ENCODE data around the gene RBCK1. TPM values are rescaled to one million over a fixed set of nuclear protein-coding genes. Genes with fewer than 3 reads are reported as not detected.
"Not testable (repeated sequence)": the region's sequence is repeated elsewhere in the genome, so short reads cannot be mapped to it uniquely, and the experiment has no call there.

RBCK1 gene
- total RNA-seq, 1 donor from 2014 or later: 44.8 TPM

- ATAC-seq; DNase-seq; intact Hi-C loops (cut with micrococcal nuclease): not testable (repeated sequence)
Measured at GRCh38 chr20:393296-393695, 14.8 kb upstream of the RBCK1 start.

GRCh38 chr20:396252-396618 lies 11.9 kb upstream of the RBCK1 start:
- no peak for DNase-seq
- intact Hi-C loops (cut with micrococcal nuclease): no loop called here

GRCh38 chr20:396619-397431 lies 11.3 kb upstream of the RBCK1 start:
- peak; percentile 72 for ATAC-seq
- intact Hi-C loops (cut with micrococcal nuclease): no loop called here

More at GRCh38 chr20:396252-396618, 11.9 kb upstream of the RBCK1 start:
- no peak for ATAC-seq

GRCh38 chr20:397432-398237 lies 10.5 kb upstream of the RBCK1 start:
- intact Hi-C loops (cut with micrococcal nuclease): no loop called here
- ATAC-seq: no peak
- no peak for DNase-seq

More at GRCh38 chr20:396619-397431, 11.3 kb upstream of the RBCK1 start:
- DNase-seq: no peak

- no peak for ATAC-seq
- no peak for DNase-seq
- intact Hi-C loops (cut with micrococcal nuclease): no loop called here
Measured at GRCh38 chr20:399182-399707, 8.9 kb upstream of the RBCK1 start.

DNA sequence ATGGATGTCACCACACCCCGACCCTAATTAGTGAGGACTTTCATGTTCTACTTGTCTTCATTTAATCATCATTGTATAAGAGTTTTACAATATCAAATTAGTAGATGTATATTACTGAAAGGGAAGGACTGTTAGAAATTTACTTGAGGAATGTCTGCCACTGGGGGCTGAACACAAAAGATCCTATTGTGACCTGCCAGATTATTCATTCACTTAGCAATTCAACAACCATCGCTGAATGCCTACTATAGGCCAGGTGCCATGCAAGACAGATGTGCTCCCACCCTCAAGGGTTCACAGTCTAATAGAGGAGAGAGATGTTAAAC lies 8.0 kb upstream of the RBCK1 start:
- DNase-seq: no peak
- no peak for ATAC-seq
- intact Hi-C loops (cut with micrococcal nuclease): no loop called here

DNA sequence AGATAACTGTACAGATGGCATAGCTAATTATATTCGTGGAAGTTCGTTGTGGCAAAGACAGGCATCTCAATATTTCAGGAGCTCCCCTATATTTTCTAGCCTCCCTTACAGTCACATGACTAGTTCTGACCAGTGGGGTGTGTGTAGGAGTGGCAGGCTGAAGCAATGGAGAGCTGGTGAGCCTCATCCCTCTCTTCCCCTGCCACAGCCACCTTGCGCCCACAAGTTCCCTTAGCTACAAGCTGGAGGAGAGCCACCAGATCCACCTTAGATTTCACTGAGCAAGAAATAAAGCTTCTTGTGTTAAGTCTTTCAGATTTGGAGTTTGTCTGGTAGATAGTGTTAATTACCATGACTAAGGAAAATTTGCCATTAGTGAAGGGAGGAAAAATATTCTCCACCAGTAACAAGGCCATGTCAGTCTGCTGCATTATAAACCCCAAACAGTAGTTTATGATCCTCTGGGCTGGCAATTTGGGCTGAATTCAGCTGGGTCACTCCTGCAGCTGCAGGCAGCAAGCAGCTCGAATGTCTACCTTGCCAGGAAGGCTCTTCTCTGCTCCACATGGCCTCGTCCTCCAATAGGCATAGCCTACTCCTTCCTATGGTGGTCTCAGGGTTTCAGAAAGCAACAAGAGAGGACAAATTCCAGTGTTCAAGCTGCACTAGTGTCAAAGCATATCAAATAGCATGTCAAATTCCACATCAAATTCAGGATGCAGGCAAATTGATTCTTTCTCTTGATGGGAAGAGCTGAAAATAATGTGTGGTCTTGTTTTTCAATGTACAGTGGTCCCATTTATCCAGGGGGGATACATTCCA lies 7.4 kb upstream of the RBCK1 start:
- intact Hi-C loops (cut with micrococcal nuclease): no loop called here
- ATAC-seq (no peak), DNase-seq (no peak)

DNA sequence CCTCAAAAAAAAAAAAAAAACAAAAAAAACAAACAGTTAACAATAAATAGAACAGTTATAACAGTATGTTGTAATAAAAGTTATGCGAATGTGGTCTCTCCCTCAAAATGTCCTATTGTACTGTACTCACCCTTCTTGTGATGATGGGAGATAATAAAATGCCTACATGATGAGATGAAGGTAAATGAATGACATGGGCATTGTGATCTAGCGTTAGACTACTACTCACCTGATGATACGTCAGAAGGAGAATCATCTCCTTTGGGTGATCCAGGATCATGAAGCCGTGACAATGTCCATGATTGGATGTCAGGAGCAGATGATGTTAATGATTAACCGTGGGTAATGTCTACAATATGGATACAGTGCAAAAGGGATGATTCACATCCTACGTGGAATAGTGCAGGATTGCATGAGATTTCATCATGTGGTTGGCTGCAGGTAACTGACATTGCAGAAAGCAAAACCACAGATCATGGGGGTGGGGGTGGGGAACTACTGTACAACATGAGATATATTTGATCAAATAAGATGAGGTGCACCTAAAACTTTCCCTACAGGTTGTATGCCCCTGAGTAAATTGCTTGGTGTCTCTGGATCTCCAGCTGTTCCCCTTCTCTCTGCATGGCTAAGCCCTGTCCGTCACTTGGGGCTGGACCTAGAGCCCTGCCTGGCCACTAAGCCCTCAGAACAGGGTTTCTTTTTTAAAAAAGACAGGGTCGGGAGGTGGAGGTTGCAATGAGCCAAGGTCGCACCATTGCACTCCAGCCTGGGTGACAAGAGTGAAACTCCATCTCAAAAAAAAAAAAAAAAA lies 6.2 kb upstream of the RBCK1 start:
- intact Hi-C loops (cut with micrococcal nuclease): no loop called here
- ATAC-seq: no peak
- no peak for DNase-seq

GRCh38 chr20:402496-402885 lies 5.6 kb upstream of the RBCK1 start:
- intact Hi-C loops (cut with micrococcal nuclease): no loop called here
- DNase-seq (no peak), ATAC-seq (no peak)

DNA sequence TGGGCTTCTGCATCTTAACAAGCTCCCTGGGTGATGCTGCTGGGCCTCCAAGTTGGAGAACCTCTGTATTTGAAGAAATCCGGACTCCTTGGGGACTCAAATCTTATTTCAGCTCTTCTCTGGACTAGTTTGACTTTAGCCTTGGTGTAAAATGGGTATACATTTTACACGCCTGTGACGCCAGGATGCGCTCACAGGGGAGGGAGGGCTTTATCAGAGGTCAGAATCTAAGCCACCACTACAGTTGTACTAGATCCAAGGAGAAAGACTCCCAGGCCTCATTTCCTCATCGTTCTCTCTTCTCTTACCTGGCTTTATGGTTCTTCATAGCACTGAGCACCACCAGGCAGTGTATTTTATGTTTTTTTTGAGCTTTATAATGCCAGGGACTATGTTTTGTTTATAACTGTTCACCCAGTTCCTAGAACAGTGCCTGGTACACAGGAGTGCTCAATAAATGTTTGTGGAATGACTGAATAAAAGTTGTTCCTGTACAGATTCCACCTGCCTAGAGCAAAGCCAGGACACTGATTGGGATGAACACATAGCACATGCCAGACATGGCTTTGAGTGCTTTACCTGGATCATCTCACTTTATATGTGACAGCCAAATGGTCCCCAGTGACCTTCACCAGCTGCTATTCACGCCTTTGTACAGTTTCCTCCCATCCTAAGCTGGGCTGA lies 5.1 kb upstream of the RBCK1 start:
- intact Hi-C loops (cut with micrococcal nuclease): no loop called here
- DNase-seq (no peak), ATAC-seq (no peak)

GRCh38 chr20:403582-403957 lies 4.5 kb upstream of the RBCK1 start:
- ATAC-seq (no peak), DNase-seq (no peak)
- intact Hi-C loops (cut with micrococcal nuclease): no loop called here

DNA sequence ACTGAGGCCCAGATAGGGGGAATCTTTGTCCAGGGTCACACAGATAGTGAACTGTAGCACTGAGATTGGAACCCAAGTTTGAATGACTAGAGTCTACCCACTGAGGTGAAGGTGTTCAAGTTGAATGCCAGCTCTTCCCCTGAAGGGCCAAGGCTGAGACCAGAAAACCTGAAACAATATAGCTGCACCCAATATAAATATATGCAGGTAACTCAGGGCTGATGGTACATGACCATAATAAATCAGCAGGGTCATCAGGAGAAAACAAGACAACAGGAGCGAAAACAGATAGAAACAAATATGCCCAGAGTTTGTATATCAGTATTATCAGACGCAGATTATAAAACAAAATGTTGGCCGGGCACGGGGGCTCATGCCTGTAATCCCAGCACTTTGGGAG lies 4.0 kb upstream of the RBCK1 start:
- intact Hi-C loops (cut with micrococcal nuclease): no loop called here
- DNase-seq: no peak
- ATAC-seq: no peak

- intact Hi-C loops (cut with micrococcal nuclease): no loop called here
- DNase-seq (no peak), ATAC-seq (no peak)
Measured at GRCh38 chr20:406200-407132, 1.6 kb upstream of the RBCK1 start.

DNA sequence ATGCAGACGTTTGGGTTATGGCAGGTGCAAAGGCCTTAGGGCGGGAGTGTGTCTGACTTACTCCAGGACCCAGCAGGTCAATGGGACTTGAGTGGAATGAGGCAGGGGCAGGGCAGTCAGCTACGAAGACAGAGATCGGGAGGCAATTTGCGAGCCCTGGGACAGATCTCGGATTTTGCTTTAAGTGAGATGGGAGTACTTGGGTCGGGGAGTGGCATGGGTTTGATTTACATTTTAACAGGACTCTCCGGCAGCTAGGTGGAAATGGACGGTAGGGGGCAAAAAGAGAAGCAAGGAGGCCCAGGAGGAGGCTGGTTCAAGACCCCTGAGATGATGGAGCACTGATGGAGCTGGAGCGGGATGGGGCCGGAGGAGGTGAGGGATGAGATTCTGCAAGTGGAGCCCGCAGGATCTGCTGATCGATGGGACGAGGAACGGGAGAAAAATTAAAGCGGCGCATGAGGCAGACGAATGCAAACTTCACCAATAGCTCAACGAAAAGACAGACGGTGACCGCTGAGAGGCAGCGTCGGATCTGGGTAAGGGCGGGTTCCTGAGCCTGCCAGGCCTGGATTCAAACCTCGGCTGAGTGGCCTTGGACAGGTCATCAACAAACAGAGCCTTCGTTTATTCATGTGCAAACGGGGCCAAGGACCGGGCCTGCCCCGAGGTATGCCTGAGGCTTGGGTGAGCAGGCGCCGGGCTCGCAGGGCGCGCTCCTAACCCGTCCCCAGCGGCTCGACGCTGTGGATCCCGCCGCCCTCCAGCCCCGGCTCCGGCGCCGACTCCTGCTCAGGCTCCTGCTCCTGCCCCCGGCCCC lies 756 bp upstream of the RBCK1 start:
- intact Hi-C loops (cut with micrococcal nuclease): no loop called here
- ATAC-seq (peak; percentile 76), DNase-seq (peak; percentile 87)

DNA sequence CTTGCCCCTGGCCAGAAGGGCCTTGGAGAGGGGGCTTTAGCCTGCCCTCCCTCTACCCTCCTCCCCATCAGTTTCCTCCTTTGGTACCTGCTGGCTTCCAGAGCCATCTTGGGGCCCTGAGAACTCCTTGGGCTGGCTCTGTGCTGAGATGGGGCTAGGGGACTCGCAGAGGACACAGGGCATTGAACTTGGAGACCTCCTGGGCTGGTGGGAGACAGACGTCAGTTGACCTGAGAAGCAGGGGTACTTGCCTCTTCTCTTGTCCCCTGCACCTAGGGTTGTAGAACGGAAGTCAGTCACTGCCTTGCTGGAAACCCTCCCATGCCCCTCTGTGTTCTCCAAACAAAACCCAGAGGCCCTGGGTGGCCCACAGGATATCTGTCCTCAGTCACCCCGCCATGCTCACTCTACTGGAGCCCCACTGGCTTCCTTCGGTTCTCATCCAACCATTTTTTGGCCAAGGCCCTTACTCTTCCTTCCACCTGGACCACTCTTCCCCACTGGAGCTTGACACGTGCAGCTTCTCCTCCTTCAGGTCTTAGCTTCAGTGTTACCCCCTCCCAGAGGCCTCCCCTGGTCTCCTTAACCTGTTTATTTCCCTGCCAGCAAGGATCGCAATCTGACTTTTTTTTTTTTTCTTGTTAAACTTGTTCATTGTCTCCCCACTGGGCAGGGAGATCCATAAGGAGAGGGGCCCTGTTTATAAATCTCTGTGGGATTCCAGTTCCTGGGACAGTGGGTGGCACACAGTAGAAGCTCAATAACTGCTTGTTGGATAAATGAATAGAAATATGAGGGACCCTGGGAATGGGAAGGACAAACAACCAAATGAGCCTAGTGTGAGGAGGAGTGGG lies 971 bp downstream of the RBCK1 start:
- ATAC-seq: no peak
- no peak for DNase-seq
- intact Hi-C loops (cut with micrococcal nuclease): no loop called here

Data from left ventricle myocardium superior (tissue), 1 donor.